Activated CD8-positive, alpha-beta memory T cell treated with anti-CD3 and anti-CD28 coated beads, Interleukin-2, amount 50 U/mL, for 1 hour (primary cell): Measurements from ENCODE around the gene PSME3.

Experiments used
- DNase-seq: peaks from one replicate; pipeline ENCODE4 v3.0.0-alpha.2; 2020; ENCODE audit errors: extremely low read depth

PSME3 gene

GRCh38 chr17:42832934-42833766 lies at the start of gene PSME3:
TSS of gene PSME3 (plus strand) at chr17:42833397. CDS start at chr17:42833632, 235 bp downstream.
- peak; percentile 67 for DNase-seq

- DNase-seq: no peak
Observed at GRCh38 chr17:42783791-42784138, 49.4 kb upstream of the PSME3 start.

- no peak for DNase-seq
Observed at GRCh38 chr17:42784409-42784808, 48.8 kb upstream of the PSME3 start.

GRCh38 chr17:42784811-42785592 lies 48.2 kb upstream of the PSME3 start:
- DNase-seq: no peak

- no peak for DNase-seq
Observed at GRCh38 chr17:42787266-42787665, 45.9 kb upstream of the PSME3 start.

- no peak for DNase-seq
Observed at GRCh38 chr17:42791948-42792347, 41.2 kb upstream of the PSME3 start.

GRCh38 chr17:42792545-42792944 lies 40.7 kb upstream of the PSME3 start:
- no peak for DNase-seq

GRCh38 chr17:42795061-42795460 lies 38.1 kb upstream of the PSME3 start:
- DNase-seq: no peak

- no peak for DNase-seq
Observed at GRCh38 chr17:42795465-42795864, 37.7 kb upstream of the PSME3 start.

GRCh38 chr17:42796066-42796758 lies 37.0 kb upstream of the PSME3 start:
- no peak for DNase-seq

- DNase-seq: no peak
Observed at GRCh38 chr17:42797067-42798007, 35.9 kb upstream of the PSME3 start.

- DNase-seq: no peak
Observed at GRCh38 chr17:42798011-42798382, 35.2 kb upstream of the PSME3 start.

GRCh38 chr17:42798383-42799380 lies 34.5 kb upstream of the PSME3 start, which contains the start of the genes CNTD1 and COA3:
TSS of gene CNTD1 (plus strand) at chr17:42798861. CDS start at chr17:42799068, 207 bp downstream.
TSS of gene COA3 (minus strand) at chr17:42798704. CDS start at chr17:42798681, 23 bp downstream.
- peak; percentile 32 for DNase-seq

- DNase-seq: no peak
Observed at GRCh38 chr17:42803074-42803883, 29.9 kb upstream of the PSME3 start.

- no peak for DNase-seq
Observed at GRCh38 chr17:42804918-42805367, 28.3 kb upstream of the PSME3 start.

GRCh38 chr17:42806249-42806648 lies 26.9 kb upstream of the PSME3 start:
- DNase-seq: no peak

- no peak for DNase-seq
Observed at GRCh38 chr17:42809250-42809649, 23.9 kb upstream of the PSME3 start.

GRCh38 chr17:42814633-42815399 lies 18.4 kb upstream of the PSME3 start:
- no peak for DNase-seq
